Pancreas (tissue), 10 donors: ENCODE data around the gene KHSRP. TPM values are rescaled to one million over a fixed set of nuclear protein-coding genes. Genes with fewer than 3 reads are reported as not detected.

ENCODE experiments used
- ATAC-seq, 4 donors: fragments of 200-7000 bp; cut with Tn5 transposase; one replicate each; pipeline versions ENCODE4 v1.8.0 to v1.9.1; 2020; ENCODE audit warnings: mild to moderate bottlenecking in 4 of 4, moderate library complexity in 4 of 4
- DNase-seq, 6 donors: peaks; one replicate each; pipeline ENCODE4 v3.0.0-alpha.2; 2020
- FAIRE-seq: peaks from 2 replicates; lab custom pipeline; 2012; peaks lifted over from hg19 to GRCh38; lab: Jason Lieb, UNC
- H3K27ac ChIP-seq, 4 donors: fragments of 200-600 bp; sonication (generic); 1 replicate in 3 of 4; 2 replicates in 1 of 4; pipeline versions ENCODE4 v1.5.0 to v1.8.0; 2020
- H3K27me3 ChIP-seq, 4 donors: fragments of 200-600 bp; one replicate each; pipeline ENCODE4 v1.8.0; 2021
- H3K36me3 ChIP-seq, 3 donors: fragments of 200-600 bp; sonication (generic) in 1 of 3; one replicate each; pipeline versions ENCODE4 v1.5.0 to v1.8.0; 2020 to 2021
- H3K4me1 ChIP-seq, 3 donors: fragments of 200-600 bp; one replicate each; pipeline ENCODE4 v1.8.0; 2021
- H3K4me3 ChIP-seq, 4 donors: fragments of 200-600 bp; sonication (generic) in 2 of 4; one replicate each; pipeline versions ENCODE4 v1.5.0 to v1.8.0; 2020 to 2021
- H3K9me3 ChIP-seq, 4 donors: fragments of 200-600 bp; one replicate each; pipeline ENCODE4 v1.8.0; 2021
- CTCF ChIP-seq, 4 donors: fragments of 200-600 bp; sonication (generic) in 3 of 4; IDR thresholded peaks; one replicate each; pipeline versions ENCODE4 v1.5.0 to v1.8.0; 2021; ENCODE audit warnings: antibody characterized with exemption in 4 of 4
- WGBS, 2 donors: extraction: QIAGEN DNeasy Blood & Tissue Kit; methylation state at CpG; one replicate each; pipeline ENCODE4 v1.1.7; 2013; 5-methylcytosine and 5-hydroxymethylcytosine counted together
- intact Hi-C, 3 donors: fragments of 100-400 bp; cut with DNase I; formaldehyde crosslinking; loops; one replicate each; pipeline versions ENCODE4 v1.11.1 to v1.14.2; 2022
- polyA plus RNA-seq, 2 donors: library from polyadenylated mRNA; stranded (reverse); fragments of 200-250 nt; gene quantifications; one replicate each; pipeline ENCODE4 v1.2.3, GENCODE V29; 2013
- total RNA-seq, 6 donors: library from RNA; stranded (reverse); fragmentation: NEBNext Ultra II Directional in 4 of 6; extraction: Animal tissue kit (Norgen Biotek cat#: 25700) in 4 of 6; gene quantifications; one replicate each; pipeline versions ENCODE4 v1.2.1 to v1.2.4, GENCODE V29; 2021 to 2023
- donor health status: healthy with polysubstance abuse.
- donor health status: DM: no; HTN: no; CAD: no; lungs with moderate emphysema.
- donor health status: DM: no; HTN: no; CAD: no.
- donor health status: control.
- donor health status: control.
- donor health status: Bipolar disorder and iron deficiency.
- donor health status: DM: yes; HTN: yes; CAD: no.
- donor health status: DM: no; HTN: no; CAD: no.
- donor health status: DM: no; HTN: no; CAD: no.
- donor health status: DM: yes; HTN: yes; CAD: no.

KHSRP gene
- total and polyA plus RNA-seq, 8 donors, result 67.2 to 119 (median 93.1) TPM

- intact Hi-C loops, result no loop called here
- ATAC-seq (no peak), DNase-seq (no peak), FAIRE-seq (no peak)
- WGBS, 2 donors, result 87 to 99% methylated on average over 8 of the region's 8 CpGs
- Histone ChIP-seq H3K4me1 (peaks cover 0 to 6% (median 4%) of the 10 kb centered on the region in 3 donors), H3K36me3 (peaks cover 0 to 11% (median 0%) of the 10 kb centered on the region in 3 donors), H3K27me3 (no peaks in the 10 kb centered on the region), H3K4me3 (no peak overlapping the region), H3K27ac (no peak overlapping the region), H3K9me3 (no peaks in the 10 kb centered on the region)
- no peak for TF ChIP-seq CTCF (IDR thresholded peaks at IDR 0.05)
Measured at GRCh38 chr19:6467384-6467783, 42.8 kb upstream of the KHSRP start.

DNA sequence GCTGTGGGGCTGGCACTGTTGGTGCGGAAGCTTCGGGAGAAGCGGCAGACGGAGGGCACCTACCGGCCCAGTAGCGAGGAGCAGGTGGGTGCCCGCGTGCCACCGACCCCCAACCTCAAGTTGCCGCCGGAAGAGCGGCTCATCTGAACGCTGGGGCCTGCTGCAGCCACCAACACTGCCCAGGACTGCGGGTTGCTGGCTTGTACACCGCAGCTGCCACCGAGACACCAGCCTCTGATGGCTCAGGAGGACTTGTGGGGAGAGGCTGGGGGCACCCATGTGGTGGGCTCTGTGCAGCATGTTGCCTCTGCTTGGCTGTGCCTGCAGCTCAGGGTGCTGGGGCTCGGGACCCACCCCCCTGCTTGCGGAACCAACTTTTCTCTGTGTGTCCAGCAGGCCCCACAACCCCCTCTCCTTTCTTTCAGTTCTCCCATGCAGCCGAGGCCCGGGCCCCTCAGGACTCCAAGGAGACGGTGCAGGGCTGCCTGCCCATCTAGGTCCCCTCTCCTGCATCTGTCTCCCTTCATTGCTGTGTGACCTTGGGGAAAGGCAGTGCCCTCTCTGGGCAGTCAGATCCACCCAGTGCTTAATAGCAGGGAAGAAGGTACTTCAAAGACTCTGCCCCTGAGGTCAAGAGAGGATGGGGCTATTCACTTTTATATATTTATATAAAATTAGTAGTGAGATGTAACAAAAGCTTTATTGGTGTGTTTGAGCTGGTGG lies 42.1 kb upstream of the KHSRP start:
- FAIRE-seq (no peak), ATAC-seq (no peak), DNase-seq (no peak)
- intact Hi-C loops, result no loop called here
- WGBS, 2 donors, result 90 to 94% methylated on average over 18 to 21 of the region's 21 CpGs
- no peak overlapping the region for H3K4me3 ChIP-seq
- H3K36me3 ChIP-seq, result peaks cover 0 to 11% (median 0%) of the 10 kb centered on the region in 3 donors
- H3K4me1 ChIP-seq, result peaks cover 0 to 6% (median 4%) of the 10 kb centered on the region in 3 donors
- no peak overlapping the region for H3K27ac ChIP-seq
- no peak for TF ChIP-seq CTCF (IDR thresholded peaks at IDR 0.05)
- no peaks in the 10 kb centered on the region for H3K9me3 ChIP-seq
- no peaks in the 10 kb centered on the region for H3K27me3 ChIP-seq

- H3K27ac ChIP-seq, result no peak overlapping the region
- TF ChIP-seq CTCF (IDR thresholded peaks at IDR 0.05), result no peak
- FAIRE-seq (no peak), DNase-seq (no peak), ATAC-seq (no peak)
- no peaks in the 10 kb centered on the region for H3K27me3 ChIP-seq
- intact Hi-C loops, result no loop called here
- no peak overlapping the region for H3K4me3 ChIP-seq
- H3K9me3 ChIP-seq, result no peaks in the 10 kb centered on the region
- peaks cover 0 to 6% (median 4%) of the 10 kb centered on the region in 3 donors for H3K4me1 ChIP-seq
- H3K36me3 ChIP-seq, result peaks cover 0 to 11% (median 0%) of the 10 kb centered on the region in 3 donors
- 93 to 96% methylated on average over 8 of the region's 8 CpGs for WGBS, 2 donors
Measured at GRCh38 chr19:6465663-6466062, 41.1 kb upstream of the KHSRP start.

DNA sequence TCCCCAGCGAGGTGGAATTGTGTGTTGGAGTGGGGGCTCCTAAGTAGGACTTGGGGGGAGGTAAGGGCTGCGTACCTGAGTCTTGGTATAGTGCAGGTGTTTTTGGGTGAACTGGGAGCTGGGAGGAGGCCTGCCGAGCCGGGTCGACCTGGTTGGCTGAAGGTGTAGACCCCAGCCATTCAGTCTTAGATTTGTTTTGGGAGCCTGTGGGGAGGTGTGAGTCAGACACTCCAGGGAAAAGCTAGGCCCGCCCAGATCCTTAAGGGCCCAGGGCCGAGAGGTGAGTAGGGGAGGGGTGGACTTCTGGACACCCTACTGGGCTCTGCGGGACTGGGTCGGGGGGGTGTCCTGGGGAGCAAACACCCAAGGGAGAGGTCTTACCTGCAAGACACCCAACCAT lies 40.4 kb upstream of the KHSRP start:
- Histone ChIP-seq H3K36me3 (peaks cover 0 to 11% (median 0%) of the 10 kb centered on the region in 3 donors), H3K9me3 (no peaks in the 10 kb centered on the region), H3K27ac (peak overlapping the region in 2 of 4 donors; percentile 95 to 96), H3K4me1 (peaks cover 0 to 6% (median 4%) of the 10 kb centered on the region in 3 donors), H3K4me3 (peak overlapping the region in 3 of 4 donors; percentile 62 to 94 (median 71)), H3K27me3 (no peaks in the 10 kb centered on the region)
- no peak for DNase-seq
- WGBS, 2 donors, result 6 to 8% methylated on average over 9 of the region's 9 CpGs
- FAIRE-seq, result no peak
- intact Hi-C loops, result no loop called here
- ATAC-seq, result no peak
- TF ChIP-seq CTCF (IDR thresholded peaks at IDR 0.05), result no peak
